Loucy (cell line): ENCODE measurements around the gene ADGB.

Source experiments
- EZH2phosphoT487 ChIP-seq: fragments of 200-600 bp; IDR thresholded peaks from 2 replicates; pipeline ENCODE4 v1.6.1; 2018; ENCODE audit warnings: antibody characterized with exemption, mild to moderate bottlenecking, moderate library complexity, borderline replicate concordance
- TF ChIP-seq, protein P1 (sequence below): fragments of 200-600 bp; sonication (generic); conservative IDR thresholded peaks from 2 replicates; pipeline ENCODE4 v1.5.1; 2014; ENCODE audit warnings: mild to moderate bottlenecking, antibody characterized with exemption, low read length

- TF ChIP-seq, protein P1, sequence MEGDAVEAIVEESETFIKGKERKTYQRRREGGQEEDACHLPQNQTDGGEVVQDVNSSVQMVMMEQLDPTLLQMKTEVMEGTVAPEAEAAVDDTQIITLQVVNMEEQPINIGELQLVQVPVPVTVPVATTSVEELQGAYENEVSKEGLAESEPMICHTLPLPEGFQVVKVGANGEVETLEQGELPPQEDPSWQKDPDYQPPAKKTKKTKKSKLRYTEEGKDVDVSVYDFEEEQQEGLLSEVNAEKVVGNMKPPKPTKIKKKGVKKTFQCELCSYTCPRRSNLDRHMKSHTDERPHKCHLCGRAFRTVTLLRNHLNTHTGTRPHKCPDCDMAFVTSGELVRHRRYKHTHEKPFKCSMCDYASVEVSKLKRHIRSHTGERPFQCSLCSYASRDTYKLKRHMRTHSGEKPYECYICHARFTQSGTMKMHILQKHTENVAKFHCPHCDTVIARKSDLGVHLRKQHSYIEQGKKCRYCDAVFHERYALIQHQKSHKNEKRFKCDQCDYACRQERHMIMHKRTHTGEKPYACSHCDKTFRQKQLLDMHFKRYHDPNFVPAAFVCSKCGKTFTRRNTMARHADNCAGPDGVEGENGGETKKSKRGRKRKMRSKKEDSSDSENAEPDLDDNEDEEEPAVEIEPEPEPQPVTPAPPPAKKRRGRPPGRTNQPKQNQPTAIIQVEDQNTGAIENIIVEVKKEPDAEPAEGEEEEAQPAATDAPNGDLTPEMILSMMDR = no peak
- no peak for TF ChIP-seq EZH2phosphoT487
Measured at GRCh38 chr6:146864885-146865284, 266.1 kb downstream of the ADGB start.
